ENCODE results near the gene ERC2.

DNA sequence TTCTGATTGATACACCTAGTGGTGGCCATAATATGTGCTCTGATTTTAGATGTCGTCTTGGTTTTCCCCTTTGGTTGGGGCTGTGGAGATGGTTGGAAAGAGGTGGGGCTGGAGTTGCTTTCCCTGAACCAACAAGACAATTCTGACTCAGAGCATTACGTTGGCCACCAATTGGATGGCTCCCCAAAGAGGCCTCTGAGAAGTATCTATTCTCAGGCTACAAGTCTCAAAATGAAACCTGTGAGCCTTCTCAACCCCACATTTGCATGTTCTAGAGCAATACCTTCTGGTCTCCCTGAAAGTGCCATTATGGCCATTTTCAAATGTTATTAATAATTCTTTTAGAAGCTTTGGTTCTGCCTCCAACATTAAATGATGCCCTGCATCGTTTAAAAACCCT, 792.8 kb downstream of the ERC2 start:
- TF ChIP-seq, protein P1, sequence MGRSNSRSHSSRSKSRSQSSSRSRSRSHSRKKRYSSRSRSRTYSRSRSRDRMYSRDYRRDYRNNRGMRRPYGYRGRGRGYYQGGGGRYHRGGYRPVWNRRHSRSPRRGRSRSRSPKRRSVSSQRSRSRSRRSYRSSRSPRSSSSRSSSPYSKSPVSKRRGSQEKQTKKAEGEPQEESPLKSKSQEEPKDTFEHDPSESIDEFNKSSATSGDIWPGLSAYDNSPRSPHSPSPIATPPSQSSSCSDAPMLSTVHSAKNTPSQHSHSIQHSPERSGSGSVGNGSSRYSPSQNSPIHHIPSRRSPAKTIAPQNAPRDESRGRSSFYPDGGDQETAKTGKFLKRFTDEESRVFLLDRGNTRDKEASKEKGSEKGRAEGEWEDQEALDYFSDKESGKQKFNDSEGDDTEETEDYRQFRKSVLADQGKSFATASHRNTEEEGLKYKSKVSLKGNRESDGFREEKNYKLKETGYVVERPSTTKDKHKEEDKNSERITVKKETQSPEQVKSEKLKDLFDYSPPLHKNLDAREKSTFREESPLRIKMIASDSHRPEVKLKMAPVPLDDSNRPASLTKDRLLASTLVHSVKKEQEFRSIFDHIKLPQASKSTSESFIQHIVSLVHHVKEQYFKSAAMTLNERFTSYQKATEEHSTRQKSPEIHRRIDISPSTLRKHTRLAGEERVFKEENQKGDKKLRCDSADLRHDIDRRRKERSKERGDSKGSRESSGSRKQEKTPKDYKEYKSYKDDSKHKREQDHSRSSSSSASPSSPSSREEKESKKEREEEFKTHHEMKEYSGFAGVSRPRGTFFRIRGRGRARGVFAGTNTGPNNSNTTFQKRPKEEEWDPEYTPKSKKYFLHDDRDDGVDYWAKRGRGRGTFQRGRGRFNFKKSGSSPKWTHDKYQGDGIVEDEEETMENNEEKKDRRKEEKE (IDR thresholded peaks at IDR 0.05), result no peak
- no peak for TF ChIP-seq ZFP36 (IDR thresholded peaks at IDR 0.05; ENCODE audit: borderline replicate concordance, low read depth, low read length, partially characterized antibody)
- no peak for TF ChIP-seq CBX2 (IDR thresholded peaks at IDR 0.05; ENCODE audit: low read depth, low read length)
- TF ChIP-seq CBX2 (CRISPR knock-in tag; IDR thresholded peaks at IDR 0.05; ENCODE audit: low read depth), result no peak
- TF ChIP-seq ELF1 (CRISPR knock-in tag; IDR thresholded peaks at IDR 0.05), result no peak
- no peak for TF ChIP-seq ZSCAN21 (CRISPR knock-in tag; IDR thresholded peaks at IDR 0.05; ENCODE audit: borderline replicate concordance)
- no peak for TF ChIP-seq ZNF644 (CRISPR knock-in tag; IDR thresholded peaks at IDR 0.05; ENCODE audit: low read depth)
- TF ChIP-seq, protein P2, sequence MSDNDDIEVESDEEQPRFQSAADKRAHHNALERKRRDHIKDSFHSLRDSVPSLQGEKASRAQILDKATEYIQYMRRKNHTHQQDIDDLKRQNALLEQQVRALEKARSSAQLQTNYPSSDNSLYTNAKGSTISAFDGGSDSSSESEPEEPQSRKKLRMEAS (IDR thresholded peaks at IDR 0.05), result no peak
- no peak for TF ChIP-seq NFRKB (IDR thresholded peaks at IDR 0.05)
- TF ChIP-seq, protein P3, sequence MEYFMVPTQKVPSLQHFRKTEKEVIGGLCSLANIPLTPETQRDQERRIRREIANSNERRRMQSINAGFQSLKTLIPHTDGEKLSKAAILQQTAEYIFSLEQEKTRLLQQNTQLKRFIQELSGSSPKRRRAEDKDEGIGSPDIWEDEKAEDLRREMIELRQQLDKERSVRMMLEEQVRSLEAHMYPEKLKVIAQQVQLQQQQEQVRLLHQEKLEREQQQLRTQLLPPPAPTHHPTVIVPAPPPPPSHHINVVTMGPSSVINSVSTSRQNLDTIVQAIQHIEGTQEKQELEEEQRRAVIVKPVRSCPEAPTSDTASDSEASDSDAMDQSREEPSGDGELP (IDR thresholded peaks at IDR 0.05; ENCODE audit: borderline replicate concordance, low read depth), result no peak
- TF ChIP-seq, protein P4, sequence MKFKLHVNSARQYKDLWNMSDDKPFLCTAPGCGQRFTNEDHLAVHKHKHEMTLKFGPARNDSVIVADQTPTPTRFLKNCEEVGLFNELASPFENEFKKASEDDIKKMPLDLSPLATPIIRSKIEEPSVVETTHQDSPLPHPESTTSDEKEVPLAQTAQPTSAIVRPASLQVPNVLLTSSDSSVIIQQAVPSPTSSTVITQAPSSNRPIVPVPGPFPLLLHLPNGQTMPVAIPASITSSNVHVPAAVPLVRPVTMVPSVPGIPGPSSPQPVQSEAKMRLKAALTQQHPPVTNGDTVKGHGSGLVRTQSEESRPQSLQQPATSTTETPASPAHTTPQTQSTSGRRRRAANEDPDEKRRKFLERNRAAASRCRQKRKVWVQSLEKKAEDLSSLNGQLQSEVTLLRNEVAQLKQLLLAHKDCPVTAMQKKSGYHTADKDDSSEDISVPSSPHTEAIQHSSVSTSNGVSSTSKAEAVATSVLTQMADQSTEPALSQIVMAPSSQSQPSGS (CRISPR knock-in tag; IDR thresholded peaks at IDR 0.05), result no peak
- no peak for TF ChIP-seq NR2F1 (CRISPR knock-in tag; IDR thresholded peaks at IDR 0.05)
- no peak for TF ChIP-seq MATR3 (CRISPR knock-in tag; IDR thresholded peaks at IDR 0.05)
